Mononuclear cell (primary cell): ENCODE measurements around the gene OMG. TPM values are rescaled to one million over a fixed set of nuclear protein-coding genes. Genes with fewer than 3 reads are reported as not detected.

Source experiments
- H3K27me3 ChIP-seq: 2 replicates; pipeline ENCODE4 v1.6.0; 2011; ENCODE audit warnings: low read length, control low read depth; ENCODE audit not compliant: insufficient read depth
- H3K4me1 ChIP-seq: 2 replicates; pipeline ENCODE4 v1.5.1; 2011; ENCODE audit warnings: mild to moderate bottlenecking, low read length, control low read depth; ENCODE audit not compliant: insufficient read depth
- H3K4me3 ChIP-seq: 2 replicates; pipeline ENCODE4 v1.5.1; 2011; ENCODE audit warnings: mild to moderate bottlenecking, low read length, moderate library complexity
- H3K9me3 ChIP-seq: 2 replicates; pipeline ENCODE4 v1.5.1; 2011; ENCODE audit warnings: low read depth, mild to moderate bottlenecking, control low read depth, low read length
- total RNA-seq: library from RNA; depleted of rRNA; stranded (reverse); fragments of >200 nt; gene quantifications from one replicate; pipeline ENCODE4 v1.2.3, GENCODE V29; 2012

Gene OMG
- total RNA-seq, 1 donor = 0.21 TPM

DNA sequence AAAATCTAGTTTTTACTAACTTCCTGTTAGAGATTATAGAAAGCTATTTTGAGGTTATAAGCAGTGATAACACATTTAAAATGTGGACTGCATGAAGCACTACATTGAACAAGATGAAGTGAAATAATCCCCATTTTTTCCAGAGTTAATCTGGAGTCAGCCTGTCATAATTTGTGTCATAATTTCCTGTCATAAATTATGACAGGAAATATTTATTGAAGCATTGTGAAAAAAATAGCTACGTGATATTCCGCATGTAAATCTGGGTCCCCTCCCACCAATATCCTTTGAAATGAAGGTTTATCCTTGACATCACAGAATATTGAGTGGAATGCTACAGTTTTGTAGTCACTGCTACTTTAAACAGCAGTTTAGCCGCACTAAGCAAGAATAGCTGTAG, 40.1 kb downstream of the OMG start:
- H3K27me3 ChIP-seq = no peaks in the 10 kb centered on the region
- H3K4me1 ChIP-seq = no peaks in the 10 kb centered on the region
- no peaks in the 10 kb centered on the region for H3K9me3 ChIP-seq
- H3K4me3 ChIP-seq = no peak overlapping the region

GRCh38 chr17:31254654-31255053, 42.4 kb downstream of the OMG start:
- no peaks in the 10 kb centered on the region for H3K9me3 ChIP-seq
- no peak overlapping the region for H3K4me3 ChIP-seq
- H3K4me1 ChIP-seq = no peaks in the 10 kb centered on the region
- H3K27me3 ChIP-seq = no peaks in the 10 kb centered on the region

DNA sequence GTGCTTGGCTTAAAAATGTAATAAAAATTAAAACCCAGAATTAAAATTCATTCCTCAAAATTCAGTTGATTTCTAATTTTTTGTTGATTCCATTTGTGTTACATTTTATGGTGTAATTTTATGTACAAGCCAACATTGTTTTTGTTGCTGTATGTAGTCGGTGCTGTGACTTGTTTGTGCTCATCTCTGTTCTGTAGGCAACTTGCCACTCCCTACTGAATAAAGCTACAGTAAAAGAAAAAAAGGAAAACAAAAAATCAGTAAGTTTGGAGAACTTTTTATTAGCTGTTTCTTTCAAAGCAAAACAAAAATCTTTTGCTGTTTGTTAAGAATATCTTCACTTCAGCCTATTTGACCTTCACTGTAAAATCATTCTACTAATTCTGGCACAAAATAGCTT, 44.3 kb downstream of the OMG start:
- Histone ChIP-seq H3K4me3 (no peak overlapping the region), H3K9me3 (no peaks in the 10 kb centered on the region), H3K27me3 (no peaks in the 10 kb centered on the region), H3K4me1 (no peaks in the 10 kb centered on the region)

DNA sequence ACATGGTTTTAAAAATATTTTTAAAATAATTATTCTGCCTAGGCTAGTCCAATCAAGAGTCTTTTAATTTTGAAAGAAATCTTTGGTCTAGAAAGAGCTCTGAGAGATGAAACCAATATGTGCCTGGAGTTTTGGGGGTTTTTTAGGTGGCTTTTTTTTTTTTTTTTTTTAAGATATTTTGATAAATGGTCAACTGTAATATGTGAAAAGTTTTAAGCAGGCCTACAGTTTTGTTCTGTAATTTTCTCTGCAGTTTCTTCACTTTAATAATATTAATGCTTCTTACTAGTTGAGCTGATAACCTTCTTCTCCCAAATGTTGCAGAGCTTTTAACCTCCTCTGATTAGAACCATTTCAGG, 45.1 kb downstream of the OMG start:
- Histone ChIP-seq H3K27me3 (no peaks in the 10 kb centered on the region), H3K4me1 (no peaks in the 10 kb centered on the region), H3K9me3 (no peaks in the 10 kb centered on the region), H3K4me3 (no peak overlapping the region)

DNA sequence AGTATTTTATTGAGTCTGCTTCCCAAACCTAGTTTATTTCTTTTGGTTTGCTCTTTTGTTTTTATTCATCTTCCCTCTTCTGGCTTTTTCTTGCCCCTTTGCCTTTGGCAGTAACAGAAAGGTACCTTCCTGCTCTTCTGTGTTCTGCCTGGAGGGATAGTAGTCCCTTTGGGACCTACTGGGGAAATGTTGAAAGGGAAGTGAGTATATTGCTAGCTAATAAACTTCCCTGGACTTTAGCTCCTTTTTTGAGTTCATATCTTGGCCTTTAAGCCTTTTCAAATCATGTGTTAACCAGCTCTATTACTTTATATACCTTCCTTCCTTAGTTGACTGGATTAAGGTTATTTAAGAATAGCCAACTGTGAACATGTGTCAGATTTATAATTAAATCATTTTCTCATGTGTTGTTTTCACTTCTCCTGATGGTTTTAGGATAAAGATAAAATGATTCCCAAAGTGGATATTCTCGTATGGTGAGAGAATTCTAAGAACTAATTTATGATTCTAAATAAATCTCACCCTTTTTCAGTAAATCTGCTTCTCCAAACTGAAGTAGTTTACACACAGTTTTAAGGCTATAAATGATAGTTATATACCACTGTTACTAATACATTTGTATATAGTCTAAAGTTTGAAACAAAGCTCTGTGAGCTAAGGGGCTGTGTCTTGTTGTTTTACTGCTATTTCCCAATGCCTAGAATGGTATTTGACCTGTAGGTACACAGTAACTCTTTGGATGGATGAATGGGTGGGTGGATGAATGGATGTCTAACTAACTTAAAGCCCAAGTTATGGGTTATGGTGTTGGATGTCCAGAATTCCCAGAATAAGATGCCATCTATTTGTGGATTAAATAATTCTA, 45.7 kb downstream of the OMG start:
- Histone ChIP-seq H3K27me3 (no peaks in the 10 kb centered on the region), H3K4me3 (no peak overlapping the region), H3K9me3 (no peaks in the 10 kb centered on the region), H3K4me1 (no peaks in the 10 kb centered on the region)

- Histone ChIP-seq H3K27me3 (no peaks in the 10 kb centered on the region), H3K9me3 (no peaks in the 10 kb centered on the region), H3K4me1 (no peaks in the 10 kb centered on the region), H3K4me3 (no peak overlapping the region)
These were observed 46.8 kb downstream of the OMG start for GRCh38 chr17:31250229-31250628.

- Histone ChIP-seq H3K4me1 (no peaks in the 10 kb centered on the region), H3K27me3 (no peaks in the 10 kb centered on the region), H3K9me3 (no peaks in the 10 kb centered on the region), H3K4me3 (no peak overlapping the region)
These were observed 47.3 kb downstream of the OMG start for GRCh38 chr17:31249835-31250141.

- no peaks in the 10 kb centered on the region for H3K9me3 ChIP-seq
- H3K27me3 ChIP-seq = no peaks in the 10 kb centered on the region
- no peaks in the 10 kb centered on the region for H3K4me1 ChIP-seq
- no peak overlapping the region for H3K4me3 ChIP-seq
These were observed 47.8 kb downstream of the OMG start for GRCh38 chr17:31248986-31249834.

Other genes with a start within 250 kb of the OMG start
- 21.9 TPM for gene NF1, start 202.3 kb downstream of the OMG start, total RNA-seq
- 185 TPM for gene EVI2B, start 16.8 kb upstream of the OMG start, total RNA-seq
- gene EVI2A, start 24.4 kb upstream of the OMG start, total RNA-seq = 156 TPM
- 48.0 TPM for gene RAB11FIP4, start 94.4 kb upstream of the OMG start, total RNA-seq